Body of pancreas (tissue), 4 donors: ENCODE results near the gene NSUN2. TPM values are rescaled to one million over a fixed set of nuclear protein-coding genes. Genes with fewer than 3 reads are reported as not detected.

Experiments
- ATAC-seq: fragments of 150-250 bp; one replicate; pipeline ENCODE4 v1.9.1; 2016
- DNase-seq, 4 donors: peaks; one replicate each; pipeline ENCODE4 v3.0.0-alpha.2; 2019
- H3K27ac ChIP-seq, 4 donors: fragments of 200-600 bp; sonication (generic); 1 replicate in 3 of 4; 2 replicates in 1 of 4; pipeline versions ENCODE4 v1.5.1 to v1.6.1; 2016 to 2019; ENCODE audit warnings: mild to moderate bottlenecking in 1 of 4, mixed read lengths in 1 of 4, moderate library complexity in 1 of 4
- H3K27me3 ChIP-seq, 2 donors: fragments of 200-600 bp; sonication (generic); one replicate each; pipeline ENCODE4 v1.6.0; 2016; ENCODE audit warnings: mild to moderate bottlenecking in 1 of 2
- H3K36me3 ChIP-seq, 2 donors: fragments of 200-600 bp; sonication (generic); replicated peaks in 1 of 2; 2 replicates each; pipeline ENCODE4 v1.5.1; 2016; ENCODE audit warnings: low read depth in 2 of 2; ENCODE audit not compliant: insufficient read depth in 1 of 2
- H3K4me1 ChIP-seq: fragments of 200-600 bp; sonication (generic); one replicate; pipeline ENCODE4 v1.6.0; 2016
- H3K4me3 ChIP-seq, 2 donors: fragments of 200-600 bp; sonication (generic); 1 replicate in 1 of 2; 2 replicates in 1 of 2; pipeline ENCODE4 v1.5.1; 2016 to 2019
- H3K9me3 ChIP-seq, 3 donors: fragments of 200-600 bp; sonication (generic); 1 replicate in 2 of 3; 2 replicates in 1 of 3; pipeline ENCODE4 v1.5.1; 2016
- POLR2A ChIP-seq, 3 donors: fragments of 450-650 bp; IDR thresholded peaks; one replicate each; pipeline ENCODE4 v1.6.1; 2016; ENCODE audit warnings: antibody characterized with exemption in 3 of 3, mild to moderate bottlenecking in 2 of 3
- WGBS, 2 donors: methylation state at CpG; one replicate each; pipeline ENCODE4 v1.1.5; 2017; 5-methylcytosine and 5-hydroxymethylcytosine counted together
- intact Hi-C: fragments of 100-400 bp; cut with DNase I; formaldehyde crosslinking; loops from one replicate; pipeline ENCODE4 v1.15.1; 2023
- total RNA-seq, 2 donors: library from RNA; depleted of rRNA; stranded (reverse); fragments of >200 nt; gene quantifications; one replicate each; pipeline ENCODE4 v1.1.0, GENCODE V29; 2016
- TF ChIP-seq, protein P1 (sequence below), 7 experiments: fragments of 450-650 bp in 4 of 7; fragments of 200-600 bp in 3 of 7; sonication (generic) in 3 of 7; IDR thresholded peaks; one replicate each; pipeline ENCODE4 v1.5.1; 2016 to 2019; ENCODE audit warnings: antibody characterized with exemption in 7 of 7

NSUN2 gene
- total RNA-seq, 2 donors from 2014 or later: 35.0 to 45.8 TPM

DNA sequence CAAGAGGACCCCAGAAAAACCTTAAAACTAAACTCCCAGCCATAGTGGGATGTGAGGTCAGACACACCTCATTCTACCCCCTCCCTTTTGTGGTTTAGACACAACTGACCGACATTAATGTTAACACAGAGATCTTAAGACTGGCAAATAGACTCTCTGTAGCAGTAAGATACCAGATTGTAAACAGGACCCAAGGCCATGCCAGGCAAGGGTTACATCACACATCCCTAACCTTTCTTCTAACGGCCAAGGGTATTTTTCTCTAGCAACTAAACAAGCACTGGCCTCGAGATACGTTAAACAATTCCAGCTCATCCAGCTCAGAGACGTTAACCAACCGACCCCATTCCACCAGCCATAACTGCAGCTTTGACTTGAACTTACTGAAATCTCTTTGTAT is 38.8 kb downstream of the NSUN2 start:
- no peaks in the 10 kb centered on the region for H3K27me3 ChIP-seq
- no peaks in the 10 kb centered on the region for H3K4me1 ChIP-seq
- no peak for TF ChIP-seq POLR2A (IDR thresholded peaks at IDR 0.05)
- TF ChIP-seq, protein P1, sequence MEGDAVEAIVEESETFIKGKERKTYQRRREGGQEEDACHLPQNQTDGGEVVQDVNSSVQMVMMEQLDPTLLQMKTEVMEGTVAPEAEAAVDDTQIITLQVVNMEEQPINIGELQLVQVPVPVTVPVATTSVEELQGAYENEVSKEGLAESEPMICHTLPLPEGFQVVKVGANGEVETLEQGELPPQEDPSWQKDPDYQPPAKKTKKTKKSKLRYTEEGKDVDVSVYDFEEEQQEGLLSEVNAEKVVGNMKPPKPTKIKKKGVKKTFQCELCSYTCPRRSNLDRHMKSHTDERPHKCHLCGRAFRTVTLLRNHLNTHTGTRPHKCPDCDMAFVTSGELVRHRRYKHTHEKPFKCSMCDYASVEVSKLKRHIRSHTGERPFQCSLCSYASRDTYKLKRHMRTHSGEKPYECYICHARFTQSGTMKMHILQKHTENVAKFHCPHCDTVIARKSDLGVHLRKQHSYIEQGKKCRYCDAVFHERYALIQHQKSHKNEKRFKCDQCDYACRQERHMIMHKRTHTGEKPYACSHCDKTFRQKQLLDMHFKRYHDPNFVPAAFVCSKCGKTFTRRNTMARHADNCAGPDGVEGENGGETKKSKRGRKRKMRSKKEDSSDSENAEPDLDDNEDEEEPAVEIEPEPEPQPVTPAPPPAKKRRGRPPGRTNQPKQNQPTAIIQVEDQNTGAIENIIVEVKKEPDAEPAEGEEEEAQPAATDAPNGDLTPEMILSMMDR (IDR thresholded peaks at IDR 0.05): no peak
- peaks cover 0 to 4% of the 10 kb centered on the region in 2 donors for H3K36me3 ChIP-seq
- H3K27ac ChIP-seq: no peak overlapping the region
- intact Hi-C loops: no loop called here
- H3K9me3 ChIP-seq: no peaks in the 10 kb centered on the region
- no peak for ATAC-seq
- WGBS, 2 donors: 56 to 57% methylated on average over 6 of the region's 6 CpGs
- no peak for DNase-seq
- no peak overlapping the region for H3K4me3 ChIP-seq

DNA sequence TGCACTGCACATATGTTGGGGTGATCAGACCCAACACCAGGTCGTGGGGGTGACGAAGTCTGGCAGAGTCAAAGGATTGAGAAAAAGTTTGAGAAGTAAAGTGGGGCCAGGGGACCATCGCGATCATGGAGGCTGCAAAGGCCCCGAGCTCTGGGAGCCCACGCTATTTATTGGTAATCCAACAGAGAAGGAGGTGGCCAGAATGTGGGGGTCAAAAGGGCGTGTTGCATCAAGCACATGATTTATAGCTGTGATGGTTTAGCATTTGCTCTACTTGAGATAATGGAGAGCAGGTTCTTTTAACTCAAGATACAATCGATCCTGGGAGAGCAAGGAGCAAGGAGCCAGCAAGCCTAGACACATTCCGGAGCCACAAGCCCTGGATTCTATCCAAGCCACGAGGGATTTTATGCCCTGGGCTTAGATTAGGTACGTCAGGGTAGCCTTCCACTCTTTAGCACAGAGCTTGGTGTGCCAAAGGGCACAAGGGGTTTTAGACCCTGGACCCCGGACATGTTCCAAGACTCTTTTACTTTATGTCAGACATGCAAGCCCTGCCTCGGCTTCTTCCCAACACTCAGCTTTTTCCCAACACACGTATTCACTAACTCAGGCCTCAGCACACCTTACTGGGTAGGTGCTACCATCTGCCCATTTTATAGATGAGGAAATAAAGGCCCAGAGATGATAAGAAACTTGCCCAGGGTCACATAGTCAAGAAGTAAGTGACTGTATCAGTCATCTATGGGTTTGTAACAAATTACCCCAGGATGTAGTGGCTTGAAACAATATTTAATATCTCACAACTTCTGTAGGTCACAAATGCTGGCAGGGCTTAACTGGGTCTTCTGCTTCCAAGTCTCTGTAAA is 39.5 kb downstream of the NSUN2 start:
- intact Hi-C loops: no loop called here
- WGBS, 2 donors: 70 to 81% methylated on average over 13 to 14 of the region's 14 CpGs
- H3K9me3 ChIP-seq: no peaks in the 10 kb centered on the region
- DNase-seq (no peak), ATAC-seq (no peak)
- no peaks in the 10 kb centered on the region for H3K4me1 ChIP-seq
- H3K4me3 ChIP-seq: no peak overlapping the region
- H3K27me3 ChIP-seq: no peaks in the 10 kb centered on the region
- TF ChIP-seq, protein P1 (IDR thresholded peaks at IDR 0.05): no peak
- no peak for TF ChIP-seq POLR2A (IDR thresholded peaks at IDR 0.05)
- H3K36me3 ChIP-seq: peaks cover 0 to 3% of the 10 kb centered on the region in 2 donors
- H3K27ac ChIP-seq: no peak overlapping the region

DNA sequence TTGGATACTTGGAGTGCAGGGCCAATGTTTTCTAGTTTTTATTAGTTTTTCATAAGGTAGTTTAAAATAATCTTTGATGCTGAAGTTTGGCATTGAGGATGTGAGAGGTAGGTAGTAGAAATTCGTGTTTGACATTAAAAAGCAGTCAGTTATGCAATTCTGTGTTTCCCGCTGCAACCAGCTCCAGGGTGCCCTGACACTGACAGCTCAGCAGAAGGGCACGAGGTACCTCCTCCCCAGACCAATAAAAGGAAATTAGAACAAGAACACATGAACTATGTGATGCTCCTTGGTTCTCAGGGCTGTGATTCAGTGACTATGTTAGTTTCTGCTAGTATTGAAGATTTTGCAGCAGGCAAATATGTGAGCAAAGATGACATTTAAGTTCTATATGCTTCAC is 40.2 kb downstream of the NSUN2 start:
- no peak overlapping the region for H3K27ac ChIP-seq
- H3K9me3 ChIP-seq: no peaks in the 10 kb centered on the region
- no peak overlapping the region for H3K4me3 ChIP-seq
- no peaks in the 10 kb centered on the region for H3K27me3 ChIP-seq
- WGBS, 2 donors: 60 to 63% methylated on average over 3 of the region's 3 CpGs
- intact Hi-C loops: no loop called here
- ATAC-seq (no peak), DNase-seq (no peak)
- no peaks in the 10 kb centered on the region for H3K36me3 ChIP-seq
- H3K4me1 ChIP-seq: no peaks in the 10 kb centered on the region
- no peak for TF ChIP-seq POLR2A (IDR thresholded peaks at IDR 0.05)
- TF ChIP-seq, protein P1 (IDR thresholded peaks at IDR 0.05): no peak

DNA sequence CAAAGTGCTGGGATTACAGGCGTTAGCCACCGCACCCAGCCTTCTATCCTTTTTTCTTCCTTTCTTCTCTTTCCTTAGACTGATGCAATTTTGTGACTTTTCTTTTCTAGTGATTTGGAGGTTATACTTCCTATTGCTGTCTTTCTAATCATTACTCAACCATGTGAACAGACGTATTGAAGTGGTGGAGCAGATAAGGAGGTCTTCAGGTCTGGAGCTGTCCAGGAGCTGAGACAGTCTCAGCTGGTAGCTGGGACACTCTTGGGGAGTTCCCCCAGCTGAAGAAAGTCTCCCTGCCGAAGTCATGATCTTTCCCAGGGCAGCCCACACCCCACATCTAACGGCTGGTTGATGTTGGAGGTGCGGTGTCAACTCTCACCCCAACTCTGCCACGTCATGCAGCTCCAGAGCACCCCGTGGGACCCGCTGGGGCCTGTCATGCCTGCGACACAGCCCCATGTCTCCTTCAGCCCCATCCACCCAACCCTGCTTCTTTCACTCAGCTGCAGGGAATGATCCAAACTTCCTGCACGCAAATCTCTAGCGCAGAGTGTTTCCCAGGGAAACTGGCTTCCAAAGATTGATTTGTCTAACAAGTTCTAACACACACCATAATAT is 41.1 kb downstream of the NSUN2 start:
- TF ChIP-seq POLR2A (IDR thresholded peaks at IDR 0.05): no peak
- TF ChIP-seq, protein P1 (IDR thresholded peaks at IDR 0.05): no peak
- H3K27me3 ChIP-seq: no peaks in the 10 kb centered on the region
- H3K9me3 ChIP-seq: no peaks in the 10 kb centered on the region
- ATAC-seq (no peak), DNase-seq (no peak)
- intact Hi-C loops: no loop called here
- no peaks in the 10 kb centered on the region for H3K36me3 ChIP-seq
- WGBS, 2 donors: 87 to 90% methylated on average over 12 of the region's 12 CpGs
- H3K4me1 ChIP-seq: no peaks in the 10 kb centered on the region
- no peak overlapping the region for H3K27ac ChIP-seq
- H3K4me3 ChIP-seq: no peak overlapping the region
